ENCODE results near the gene SELPLG.

The SELPLG gene

GRCh38 chr12:108583991-108584390, 49.7 kb downstream of the SELPLG start:
- in situ Hi-C loops (cut with MboI; ENCODE audit: low pct_unique_long_range_greater_than_20kb, low sequenced_read_pairs, unreplicated experiment): no loop called here
- no peak for TF ChIP-seq CTCF (IDR thresholded peaks at IDR 0.05; ENCODE audit: extremely low read depth, insufficient read depth, missing control alignments)
- no peak for DNase-seq (ENCODE audit: low spot score)

GRCh38 chr12:108582978-108583770, 50.5 kb downstream of the SELPLG start:
- in situ Hi-C loops (cut with MboI; ENCODE audit: low pct_unique_long_range_greater_than_20kb, low sequenced_read_pairs, unreplicated experiment): no loop called here
- TF ChIP-seq CTCF (IDR thresholded peaks at IDR 0.05; ENCODE audit: extremely low read depth, insufficient read depth, missing control alignments): no peak
- DNase-seq (ENCODE audit: low spot score): no peak

GRCh38 chr12:108582509-108582908, 51.2 kb downstream of the SELPLG start:
- in situ Hi-C loops (cut with MboI; ENCODE audit: low pct_unique_long_range_greater_than_20kb, low sequenced_read_pairs, unreplicated experiment): no loop called here
- no peak for DNase-seq (ENCODE audit: low spot score)

GRCh38 chr12:108581311-108582227, 52.1 kb downstream of the SELPLG start:
- in situ Hi-C loops (cut with MboI; ENCODE audit: low pct_unique_long_range_greater_than_20kb, low sequenced_read_pairs, unreplicated experiment): no loop called here
- no peak for DNase-seq (ENCODE audit: low spot score)
- TF ChIP-seq CTCF (IDR thresholded peaks at IDR 0.05; ENCODE audit: extremely low read depth, insufficient read depth, missing control alignments): no peak

More at GRCh38 chr12:108582509-108582908, 51.2 kb downstream of the SELPLG start:
- TF ChIP-seq CTCF (IDR thresholded peaks at IDR 0.05; ENCODE audit: extremely low read depth, insufficient read depth, missing control alignments): no peak

- no peak for DNase-seq (ENCODE audit: low spot score)
- no peak for TF ChIP-seq CTCF (IDR thresholded peaks at IDR 0.05; ENCODE audit: extremely low read depth, insufficient read depth, missing control alignments)
- in situ Hi-C loops (cut with MboI; ENCODE audit: low pct_unique_long_range_greater_than_20kb, low sequenced_read_pairs, unreplicated experiment): no loop called here
Observed at GRCh38 chr12:108580531-108580930, 53.2 kb downstream of the SELPLG start.

GRCh38 chr12:108578813-108579212, 54.9 kb downstream of the SELPLG start:
- in situ Hi-C loops (cut with MboI; ENCODE audit: low pct_unique_long_range_greater_than_20kb, low sequenced_read_pairs, unreplicated experiment): no loop called here
- DNase-seq (ENCODE audit: low spot score): no peak
- TF ChIP-seq CTCF (IDR thresholded peaks at IDR 0.05; ENCODE audit: extremely low read depth, insufficient read depth, missing control alignments): no peak
